ENCODE data around the gene SPINK1. TPM values are rescaled to one million over a fixed set of nuclear protein-coding genes. Genes with fewer than 3 reads are reported as not detected.
"Not testable (repeated sequence)": the region's sequence is repeated elsewhere in the genome, so short reads cannot be mapped to it uniquely, and the experiment has no call there.

SPINK1 gene
- polyA plus RNA-seq, 4 donors: 0.89 to 104 (median 58.7) TPM

GRCh38 chr5:147854894-147855773 is 23.7 kb upstream of the SPINK1 start:
- DNase-seq (ENCODE audit: low read depth in 4 of 4, low spot score in 3 of 4): no peak

- DNase-seq (ENCODE audit: low read depth in 4 of 4, low spot score in 3 of 4): no peak
Observed at GRCh38 chr5:147854331-147854730, 22.9 kb upstream of the SPINK1 start.

- DNase-seq (ENCODE audit: low read depth in 4 of 4, low spot score in 3 of 4): no peak
Observed at GRCh38 chr5:147853372-147853987, 22.0 kb upstream of the SPINK1 start.

GRCh38 chr5:147852365-147852764 is 20.9 kb upstream of the SPINK1 start:
- DNase-seq (ENCODE audit: low read depth in 4 of 4, low spot score in 3 of 4): no peak

GRCh38 chr5:147851578-147851977 is 20.1 kb upstream of the SPINK1 start:
- DNase-seq (ENCODE audit: low read depth in 4 of 4, low spot score in 3 of 4): no peak

- DNase-seq (ENCODE audit: low read depth in 4 of 4, low spot score in 3 of 4): no peak
Observed at GRCh38 chr5:147849226-147849625, 17.8 kb upstream of the SPINK1 start.

- no peak for DNase-seq (ENCODE audit: low read depth in 4 of 4, low spot score in 3 of 4)
Observed at GRCh38 chr5:147845618-147846017, 14.1 kb upstream of the SPINK1 start.

GRCh38 chr5:147844846-147845245 is 13.4 kb upstream of the SPINK1 start:
- DNase-seq (ENCODE audit: low read depth in 4 of 4, low spot score in 3 of 4): no peak

- no peak for DNase-seq (ENCODE audit: low read depth in 4 of 4, low spot score in 3 of 4)
Observed at GRCh38 chr5:147842869-147843268, 11.4 kb upstream of the SPINK1 start.

GRCh38 chr5:147836439-147836838 is 5.0 kb upstream of the SPINK1 start:
- no peak for DNase-seq (ENCODE audit: low read depth in 4 of 4, low spot score in 3 of 4)

- no peak for DNase-seq (ENCODE audit: low read depth in 4 of 4, low spot score in 3 of 4)
Observed at GRCh38 chr5:147835386-147835798, 3.9 kb upstream of the SPINK1 start.

- DNase-seq (ENCODE audit: low read depth in 4 of 4, low spot score in 3 of 4): no peak
Observed at GRCh38 chr5:147832541-147832940, 1.1 kb upstream of the SPINK1 start.

- no peak for DNase-seq (ENCODE audit: low read depth in 4 of 4, low spot score in 3 of 4)
Observed at GRCh38 chr5:147830035-147830434, 1.4 kb downstream of the SPINK1 start.

GRCh38 chr5:147827017-147827416 is 4.5 kb downstream of the SPINK1 start:
- DNase-seq (ENCODE audit: low read depth in 4 of 4, low spot score in 3 of 4): not testable (repeated sequence)

GRCh38 chr5:147826361-147826760 is 5.1 kb downstream of the SPINK1 start:
- DNase-seq (ENCODE audit: low read depth in 4 of 4, low spot score in 3 of 4): no peak

GRCh38 chr5:147822686-147823491 is 8.6 kb downstream of the SPINK1 start:
- DNase-seq (ENCODE audit: low read depth in 4 of 4, low spot score in 3 of 4): peak in 3 of 4 donors; percentile 14 to 29 (median 25)

- DNase-seq (ENCODE audit: low read depth in 4 of 4, low spot score in 3 of 4): not testable (repeated sequence)
Observed at GRCh38 chr5:147822222-147822621, 9.2 kb downstream of the SPINK1 start.

- no peak for DNase-seq (ENCODE audit: low read depth in 4 of 4, low spot score in 3 of 4)
Observed at GRCh38 chr5:147821766-147822165, 9.7 kb downstream of the SPINK1 start.

GRCh38 chr5:147819261-147819770 is 12.2 kb downstream of the SPINK1 start:
- no peak for DNase-seq (ENCODE audit: low read depth in 4 of 4, low spot score in 3 of 4)

- DNase-seq (ENCODE audit: low read depth in 4 of 4, low spot score in 3 of 4): no peak
Observed at GRCh38 chr5:147818290-147818689, 13.2 kb downstream of the SPINK1 start.

- no peak for DNase-seq (ENCODE audit: low read depth in 4 of 4, low spot score in 3 of 4)
Observed at GRCh38 chr5:147813696-147814095, 17.8 kb downstream of the SPINK1 start.

Data from left renal pelvis (tissue), 4 donors.